HEK293 (cell line): ENCODE results near the gene AP1S1.
"Not testable (repeated sequence)": the region's sequence is repeated elsewhere in the genome, so short reads cannot be mapped to it uniquely, and the experiment has no call there.

Source experiments
- CTCF ChIA-PET: fragments of 350-600 bp; formaldehyde crosslinking; extraction: SDS; loops from one replicate; lab custom pipeline; 2021; ENCODE audit warnings: antibody characterized with exemption; lab: Yijun Ruan, JAX
- POLR2A ChIA-PET: fragments of 300-600 bp; formaldehyde crosslinking; extraction: SDS; loops from one replicate; lab custom pipeline; 2020; ENCODE audit warnings: antibody characterized with exemption, inconsistent platforms; lab: Yijun Ruan, JAX
- H3K27ac ChIP-seq: fragments of 200-500 bp; sonication (Bioruptor generic); 2 replicates; pipeline ENCODE4 v1.5.1; 2014; ENCODE audit warnings: low read depth, low read length, control low read depth, inconsistent platforms; ENCODE audit errors: extremely low read depth
- H3K36me3 ChIP-seq, 2 experiments: fragments of 200-500 bp in 1 of 2; sonication (Bioruptor generic) in 1 of 2; 1 replicate in 1 of 2; 2 replicates in 1 of 2; pipeline ENCODE4 v1.5.1; 2014 to 2017; ENCODE audit warnings: inconsistent platforms in 2 of 2, low read length in 2 of 2; ENCODE audit not compliant: control insufficient read depth in 2 of 2, insufficient read depth in 1 of 2
- H3K4me1 ChIP-seq: fragments of 200-500 bp; sonication (Bioruptor generic); 2 replicates; pipeline ENCODE4 v1.5.1; 2014; ENCODE audit warnings: mild to moderate bottlenecking, low read length, inconsistent platforms; ENCODE audit not compliant: control insufficient read depth, insufficient read depth
- H3K4me3 ChIP-seq: 2 replicates; pipeline ENCODE4 v1.5.1; 2011; ENCODE audit warnings: low read depth, mild to moderate bottlenecking, control low read depth, low read length, moderate library complexity
- H3K9me3 ChIP-seq: fragments of 200-500 bp; sonication (Bioruptor generic); 2 replicates; pipeline ENCODE4 v1.5.1; 2014; ENCODE audit warnings: low read depth, low read length, inconsistent platforms; ENCODE audit not compliant: control insufficient read depth, insufficient read depth
- EGR2 ChIP-seq: fragments of 450-650 bp; formaldehyde crosslinking; IDR thresholded peaks from 2 replicates; pipeline ENCODE4 v1.5.1; 2016; ENCODE audit warnings: low read depth, missing biosample characterization, missing genetic modification characterization
- HOXC10 ChIP-seq: sonication (generic); formaldehyde crosslinking; IDR thresholded peaks from 2 replicates; pipeline ENCODE4 v1.8.1; 2023; ENCODE audit warnings: mild to moderate bottlenecking, missing genetic modification reagents
- KLF1 ChIP-seq: fragments of 450-650 bp; formaldehyde crosslinking; IDR thresholded peaks from 2 replicates; pipeline ENCODE4 v1.5.1; 2016; ENCODE audit warnings: missing biosample characterization, missing genetic modification characterization
- KLF10 ChIP-seq: fragments of 450-650 bp; IDR thresholded peaks from 2 replicates; pipeline ENCODE4 v1.5.1; 2018; ENCODE audit warnings: missing biosample characterization, mild to moderate bottlenecking, missing genetic modification characterization
- PRDM1 ChIP-seq: fragments of 450-650 bp; formaldehyde crosslinking; IDR thresholded peaks from 2 replicates; pipeline ENCODE4; 2016; ENCODE audit warnings: missing biosample characterization, missing genetic modification characterization
- SETDB1 ChIP-seq: IDR thresholded peaks from one replicate; pipeline ENCODE4 v1.6.1; 2017; ENCODE audit warnings: mild to moderate bottlenecking, low read length, moderate library complexity, mixed read lengths; ENCODE audit not compliant: insufficient read length
- TCF7L2 ChIP-seq: IDR thresholded peaks from 2 replicates; pipeline ENCODE4 v1.6.1; 2011; ENCODE audit warnings: low read depth, mild to moderate bottlenecking, inconsistent platforms, low read length, moderate library complexity, borderline replicate concordance
- ZFHX2 ChIP-seq: fragments of 450-650 bp; formaldehyde crosslinking; conservative IDR thresholded peaks from 2 replicates; pipeline ENCODE4 v1.5.1; 2016; ENCODE audit warnings: missing biosample characterization, missing genetic modification characterization
- ZFP41 ChIP-seq: fragments of 450-650 bp; formaldehyde crosslinking; IDR thresholded peaks from 2 replicates; pipeline ENCODE4 v1.5.1; 2016; ENCODE audit warnings: missing biosample characterization, missing genetic modification characterization, borderline replicate concordance
- ZIC2 ChIP-seq: fragments of 450-650 bp; formaldehyde crosslinking; IDR thresholded peaks from 2 replicates; pipeline ENCODE4 v1.5.1; 2016; ENCODE audit warnings: missing biosample characterization, missing genetic modification characterization
- ZNF266 ChIP-seq: fragments of 450-650 bp; formaldehyde crosslinking; IDR thresholded peaks from 2 replicates; pipeline ENCODE4 v1.5.1; 2016; ENCODE audit warnings: missing biosample characterization, missing genetic modification characterization, low read depth
- ZNF426 ChIP-seq: fragments of 450-650 bp; formaldehyde crosslinking; IDR thresholded peaks from 2 replicates; pipeline ENCODE4 v1.5.1; 2017; ENCODE audit warnings: missing biosample characterization, missing genetic modification characterization, mild to moderate bottlenecking, inconsistent platforms, moderate library complexity
- ZNF629 ChIP-seq: fragments of 450-650 bp; formaldehyde crosslinking; IDR thresholded peaks from 2 replicates; pipeline ENCODE4 v1.5.1; 2017; ENCODE audit warnings: missing biosample characterization, missing genetic modification characterization
- TF ChIP-seq, protein P1 (sequence below): fragments of 450-650 bp; formaldehyde crosslinking; IDR thresholded peaks from 2 replicates; pipeline ENCODE4 v1.5.1; 2016; ENCODE audit warnings: missing biosample characterization, missing genetic modification characterization
- TF ChIP-seq, protein P2 (sequence below): fragments of 450-650 bp; formaldehyde crosslinking; IDR thresholded peaks from 2 replicates; pipeline ENCODE4 v1.5.1; 2016; ENCODE audit warnings: missing biosample characterization, missing genetic modification characterization
- TF ChIP-seq, protein P3 (sequence below): fragments of 450-650 bp; formaldehyde crosslinking; IDR thresholded peaks from 2 replicates; pipeline ENCODE4 v1.5.1; 2016; ENCODE audit warnings: missing biosample characterization, missing genetic modification characterization
- TF ChIP-seq, protein P4 (sequence below): fragments of 450-650 bp; formaldehyde crosslinking; IDR thresholded peaks from 2 replicates; pipeline ENCODE4 v1.5.1; 2017; ENCODE audit warnings: missing biosample characterization, missing genetic modification characterization

AP1S1 gene

DNA sequence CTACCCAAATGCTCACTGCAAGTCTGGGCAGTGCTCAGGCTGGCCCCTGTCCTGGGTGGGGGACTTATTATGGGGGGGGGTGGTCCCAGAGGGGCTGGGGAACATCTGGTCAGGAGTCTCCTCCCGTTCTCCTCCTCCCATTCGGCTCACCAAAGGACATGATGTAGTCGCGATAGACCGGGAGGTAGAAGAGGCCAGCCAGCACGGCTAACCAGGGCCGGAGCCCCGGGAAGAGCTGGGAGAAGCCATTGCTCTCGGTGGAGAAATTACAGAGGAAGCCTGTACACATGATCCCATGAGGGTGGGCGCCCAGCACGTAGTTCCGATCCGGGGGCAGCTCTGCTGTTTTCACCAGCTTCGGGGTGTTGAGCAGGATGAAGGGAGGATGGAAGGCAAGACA lies 44.2 kb downstream of the AP1S1 start:
- ChIA-PET POLR2A (no interaction called here), CTCF (interaction anchor here (0.7 kb wide), 1 partner anchor 441 kb away, joined by 3 read pairs; no protein-coding TSS in a partner anchor)
- no peaks in the 10 kb centered on the region for H3K36me3 ChIP-seq
- TF ChIP-seq, protein P1, sequence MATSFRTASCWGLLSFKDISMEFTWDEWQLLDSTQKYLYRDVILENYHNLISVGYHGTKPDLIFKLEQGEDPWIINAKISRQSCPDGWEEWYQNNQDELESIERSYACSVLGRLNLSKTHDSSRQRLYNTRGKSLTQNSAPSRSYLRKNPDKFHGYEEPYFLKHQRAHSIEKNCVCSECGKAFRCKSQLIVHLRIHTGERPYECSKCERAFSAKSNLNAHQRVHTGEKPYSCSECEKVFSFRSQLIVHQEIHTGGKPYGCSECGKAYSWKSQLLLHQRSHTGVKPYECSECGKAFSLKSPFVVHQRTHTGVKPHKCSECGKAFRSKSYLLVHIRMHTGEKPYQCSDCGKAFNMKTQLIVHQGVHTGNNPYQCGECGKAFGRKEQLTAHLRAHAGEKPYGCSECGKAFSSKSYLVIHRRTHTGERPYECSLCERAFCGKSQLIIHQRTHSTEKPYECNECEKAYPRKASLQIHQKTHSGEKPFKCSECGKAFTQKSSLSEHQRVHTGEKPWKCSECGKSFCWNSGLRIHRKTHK (tag by site-specific recombination): no peak
- TF ChIP-seq ZNF426 (no peak), ZFP41 (no peak), ZIC2 (tag by site-specific recombination) (no peak)
- no peaks in the 10 kb centered on the region for H3K4me1 ChIP-seq
- no peak overlapping the region for H3K27ac ChIP-seq
- no peaks in the 10 kb centered on the region for H3K9me3 ChIP-seq
- H3K4me3 ChIP-seq: no peak overlapping the region

DNA sequence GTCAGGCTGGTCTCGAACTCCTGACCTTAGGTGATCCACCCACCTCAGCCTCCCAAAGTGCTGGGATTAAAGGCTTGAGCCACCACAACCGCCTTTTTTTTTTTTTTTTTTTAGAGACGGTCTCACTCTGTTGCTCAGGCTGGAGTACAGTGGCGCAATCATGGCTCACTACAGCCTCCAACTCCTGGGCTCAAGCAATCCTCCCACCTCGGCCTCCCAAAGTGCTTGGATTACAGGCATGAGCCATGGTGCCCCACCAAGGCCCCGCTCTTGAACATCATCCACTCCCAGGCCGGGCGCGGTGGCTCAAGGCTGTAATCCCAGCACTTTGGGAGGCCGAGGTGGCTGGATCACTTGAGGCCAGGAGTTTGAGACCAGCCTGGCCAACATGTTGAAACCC lies 45.2 kb downstream of the AP1S1 start:
- H3K36me3 ChIP-seq, H3K4me3 ChIP-seq, POLR2A ChIA-PET, H3K9me3 ChIP-seq, H3K27ac ChIP-seq, H3K4me1 ChIP-seq: not testable (repeated sequence)
- CTCF ChIA-PET: interaction anchor here (0.5 to 1.1 kb wide), 6 partner anchors 10 to 798 kb away, joined by 3 to 4 read pairs (median 3); partner anchors contain the start of genes PLOD3 and ZNHIT1

DNA sequence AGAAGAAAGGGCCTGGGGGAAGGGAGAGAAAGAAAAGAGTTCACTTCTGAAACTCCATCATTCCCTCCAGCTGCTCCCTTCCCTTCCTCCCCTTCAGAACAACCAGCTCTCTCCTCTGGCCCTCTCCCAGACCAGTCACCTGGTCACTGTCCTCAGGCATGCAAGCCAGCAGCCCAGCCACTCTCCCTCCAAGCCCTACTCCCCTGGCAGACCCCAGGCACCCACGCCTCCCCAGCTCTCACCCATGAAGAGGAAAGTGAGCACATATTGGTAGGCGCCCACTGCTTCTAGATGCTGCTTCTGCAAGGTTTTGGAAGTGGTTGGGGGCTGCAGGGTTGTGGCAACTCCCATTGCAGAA lies 46.2 kb downstream of the AP1S1 start:
- CTCF ChIA-PET: interaction anchor here (0.6 to 1.2 kb wide), 6 partner anchors 10 to 109 kb away, joined by 3 to 4 read pairs (median 3); partner anchors contain the start of genes PLOD3 and ZNHIT1
- Histone ChIP-seq H3K4me1 (no peaks in the 10 kb centered on the region), H3K36me3 (no peaks in the 10 kb centered on the region), H3K27ac (no peak overlapping the region), H3K9me3 (no peaks in the 10 kb centered on the region), H3K4me3 (no peak overlapping the region)
- POLR2A ChIA-PET: no interaction called here
- TF ChIP-seq PRDM1 (tag by site-specific recombination): peak; percentile 50; the same call in 1 of the 2 replicates
- TF ChIP-seq, protein P2, sequence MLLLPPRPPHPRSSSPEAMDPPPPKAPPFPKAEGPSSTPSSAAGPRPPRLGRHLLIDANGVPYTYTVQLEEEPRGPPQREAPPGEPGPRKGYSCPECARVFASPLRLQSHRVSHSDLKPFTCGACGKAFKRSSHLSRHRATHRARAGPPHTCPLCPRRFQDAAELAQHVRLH (tag by site-specific recombination): no peak
- TF ChIP-seq HOXC10 (CRISPR knock-in tag): no peak

DNA sequence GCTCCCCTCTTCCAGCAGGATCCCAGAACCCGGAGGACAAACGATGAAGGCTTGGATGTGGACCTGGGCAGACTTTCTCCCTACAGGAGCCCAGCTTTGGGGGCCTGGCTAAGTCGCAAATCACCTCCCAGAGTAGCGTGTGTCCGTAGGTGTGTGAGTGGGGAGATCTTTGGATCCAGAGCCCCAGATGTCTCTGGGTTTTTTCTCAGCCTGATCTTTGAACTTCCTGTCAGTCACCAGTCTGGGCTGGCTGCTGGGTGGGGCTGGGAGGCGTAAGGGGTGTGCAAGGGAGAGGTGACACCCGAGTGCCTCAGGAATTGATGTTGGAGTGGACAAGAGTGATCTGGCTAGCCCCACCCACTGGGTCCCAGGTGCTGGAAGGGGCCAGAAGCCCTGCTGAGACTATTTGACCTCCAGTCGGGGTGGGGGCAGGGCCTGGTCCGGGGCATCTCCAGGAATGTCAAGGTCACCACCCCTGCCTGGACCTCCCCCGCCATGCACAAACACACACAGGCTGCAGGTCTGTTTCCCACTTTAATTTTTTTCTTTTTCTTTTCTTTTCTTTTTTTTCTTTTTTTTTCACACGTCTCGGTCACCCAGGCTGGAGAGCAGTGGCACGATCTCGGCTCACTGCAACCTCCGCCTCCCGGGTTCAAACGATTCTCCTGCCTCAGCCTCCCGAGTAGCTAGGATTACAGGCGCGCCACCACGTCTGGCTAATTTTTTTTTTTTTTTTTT lies 46.8 kb downstream of the AP1S1 start, which contains the start of gene MOGAT3:
Gene MOGAT3, minus strand, starts transcription at position 175 of the 738 bp plus-strand sequence. CDS start 182 bp downstream, outside the sequence.
- POLR2A ChIA-PET: no interaction called here
- Histone ChIP-seq H3K36me3 (no peaks in the 10 kb centered on the region), H3K9me3 (no peaks in the 10 kb centered on the region), H3K4me1 (no peaks in the 10 kb centered on the region), H3K4me3 (no peak within 1 kb of the TSS), H3K27ac (no peak within 1 kb of the TSS)
- TF ChIP-seq SETDB1: no peak
- peak; percentile 63; the same call in 1 of the 2 replicates for TF ChIP-seq KLF1
- TF ChIP-seq, protein P3, sequence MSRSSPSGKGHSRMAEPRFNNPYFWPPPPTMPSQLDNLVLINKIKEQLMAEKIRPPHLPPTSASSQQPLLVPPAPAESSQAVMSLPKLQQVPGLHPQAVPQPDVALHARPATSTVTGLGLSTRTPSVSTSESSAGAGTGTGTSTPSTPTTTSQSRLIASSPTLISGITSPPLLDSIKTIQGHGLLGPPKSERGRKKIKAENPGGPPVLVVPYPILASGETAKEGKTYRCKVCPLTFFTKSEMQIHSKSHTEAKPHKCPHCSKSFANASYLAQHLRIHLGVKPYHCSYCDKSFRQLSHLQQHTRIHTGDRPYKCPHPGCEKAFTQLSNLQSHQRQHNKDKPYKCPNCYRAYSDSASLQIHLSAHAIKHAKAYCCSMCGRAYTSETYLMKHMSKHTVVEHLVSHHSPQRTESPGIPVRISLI: 0 out of 2 replicates have a peak, but pooled peaks have one; percentile 52
- peak; percentile 66 for TF ChIP-seq EGR2 (tag by site-specific recombination)
- no peak for TF ChIP-seq TCF7L2
- TF ChIP-seq KLF10: no peak
- TF ChIP-seq ZNF266 (tag by site-specific recombination): no peak
- peak; percentile 67 for TF ChIP-seq ZFHX2 (tag by site-specific recombination)
- no peak for TF ChIP-seq ZNF629 (tag by site-specific recombination)
- TF ChIP-seq, protein P4, sequence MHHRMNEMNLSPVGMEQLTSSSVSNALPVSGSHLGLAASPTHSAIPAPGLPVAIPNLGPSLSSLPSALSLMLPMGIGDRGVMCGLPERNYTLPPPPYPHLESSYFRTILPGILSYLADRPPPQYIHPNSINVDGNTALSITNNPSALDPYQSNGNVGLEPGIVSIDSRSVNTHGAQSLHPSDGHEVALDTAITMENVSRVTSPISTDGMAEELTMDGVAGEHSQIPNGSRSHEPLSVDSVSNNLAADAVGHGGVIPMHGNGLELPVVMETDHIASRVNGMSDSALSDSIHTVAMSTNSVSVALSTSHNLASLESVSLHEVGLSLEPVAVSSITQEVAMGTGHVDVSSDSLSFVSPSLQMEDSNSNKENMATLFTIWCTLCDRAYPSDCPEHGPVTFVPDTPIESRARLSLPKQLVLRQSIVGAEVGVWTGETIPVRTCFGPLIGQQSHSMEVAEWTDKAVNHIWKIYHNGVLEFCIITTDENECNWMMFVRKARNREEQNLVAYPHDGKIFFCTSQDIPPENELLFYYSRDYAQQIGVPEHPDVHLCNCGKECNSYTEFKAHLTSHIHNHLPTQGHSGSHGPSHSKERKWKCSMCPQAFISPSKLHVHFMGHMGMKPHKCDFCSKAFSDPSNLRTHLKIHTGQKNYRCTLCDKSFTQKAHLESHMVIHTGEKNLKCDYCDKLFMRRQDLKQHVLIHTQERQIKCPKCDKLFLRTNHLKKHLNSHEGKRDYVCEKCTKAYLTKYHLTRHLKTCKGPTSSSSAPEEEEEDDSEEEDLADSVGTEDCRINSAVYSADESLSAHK (tag by site-specific recombination): no peak
- CTCF ChIA-PET: interaction anchor here (0.9 to 1.2 kb wide), 3 partner anchors 11 to 73 kb away, joined by 3 to 4 read pairs (median 3); no protein-coding TSS in a partner anchor
